ENCODE results near the gene LSAMP.

- no peak for TF ChIP-seq CTCF (IDR thresholded peaks at IDR 0.05)
- no peak for TF ChIP-seq POLR2A (IDR thresholded peaks at IDR 0.05)
Observed at GRCh38 chr3:116342499-116342898, 102.8 kb downstream of the LSAMP start.
